HuH-7 (cell line): ENCODE measurements around the gene CPVL.

Experiments
- DNase-seq: peaks from one replicate; pipeline ENCODE4 v3.0.0; 2011; ENCODE audit warnings: low spot score

CPVL gene

GRCh38 chr7:29043576-29043975 lies 102.8 kb downstream of the CPVL start:
- no peak for DNase-seq

DNA sequence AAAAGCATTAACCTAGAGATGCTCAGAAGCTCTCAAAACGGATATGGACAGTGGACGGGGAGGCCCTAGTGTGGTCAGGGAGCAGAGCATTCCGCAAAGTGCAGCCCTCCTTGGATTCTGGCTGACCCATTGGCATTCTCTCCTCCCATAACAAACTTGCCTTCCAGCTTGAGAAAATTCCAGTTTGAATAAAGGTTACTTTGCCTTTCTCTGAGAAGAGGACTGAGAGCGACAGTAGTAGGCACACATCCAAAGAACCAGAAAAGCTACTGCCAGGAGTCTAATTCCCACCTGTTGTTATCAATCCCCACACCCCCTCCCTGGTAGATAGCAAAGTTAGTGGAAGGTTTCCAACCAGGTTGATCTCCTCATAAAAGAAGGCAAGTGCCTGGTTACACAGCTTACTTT lies 103.5 kb downstream of the CPVL start:
- no peak for DNase-seq

DNA sequence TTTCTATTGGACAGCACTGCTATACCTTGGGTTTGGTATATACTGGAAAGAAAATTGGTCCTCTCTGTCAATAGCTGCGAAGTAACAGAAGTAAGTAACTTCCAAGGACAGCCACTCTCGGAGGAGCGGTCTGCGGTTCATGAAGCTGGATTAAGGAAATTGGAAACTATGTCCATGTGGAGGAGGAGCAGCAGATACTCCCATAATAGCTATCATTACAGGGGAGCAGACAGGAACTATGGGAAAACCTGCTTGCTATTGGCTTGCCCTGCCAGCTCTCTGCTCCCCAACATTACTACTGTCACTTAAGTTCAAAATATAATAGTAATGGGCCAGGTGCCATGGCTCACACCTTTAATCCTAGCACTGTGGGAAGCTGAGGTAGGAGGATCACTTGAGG lies 104.3 kb downstream of the CPVL start:
- DNase-seq: no peak

DNA sequence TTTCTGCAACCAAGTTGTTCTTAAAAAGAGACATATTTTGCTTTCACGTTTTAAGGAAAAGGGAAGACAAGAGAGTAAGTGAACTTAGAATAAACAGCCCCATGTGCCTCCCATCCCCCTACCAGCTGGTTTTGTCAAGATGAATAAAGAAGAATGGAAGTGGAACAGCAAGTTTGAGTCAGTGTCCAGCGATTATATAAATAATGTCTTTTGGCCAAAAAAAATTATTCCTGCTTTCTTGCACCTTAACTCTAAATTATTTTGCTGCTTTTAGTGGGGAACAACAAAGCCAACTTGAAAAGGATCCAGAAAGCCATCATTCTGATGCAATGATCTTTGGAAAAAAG lies 105.8 kb downstream of the CPVL start:
- no peak for DNase-seq

- no peak for DNase-seq
Observed at GRCh38 chr7:29039821-29040578, 106.3 kb downstream of the CPVL start.

- no peak for DNase-seq
Observed at GRCh38 chr7:29038463-29038862, 107.9 kb downstream of the CPVL start.

GRCh38 chr7:29035044-29035740 lies 111.1 kb downstream of the CPVL start:
- DNase-seq: no peak

DNA sequence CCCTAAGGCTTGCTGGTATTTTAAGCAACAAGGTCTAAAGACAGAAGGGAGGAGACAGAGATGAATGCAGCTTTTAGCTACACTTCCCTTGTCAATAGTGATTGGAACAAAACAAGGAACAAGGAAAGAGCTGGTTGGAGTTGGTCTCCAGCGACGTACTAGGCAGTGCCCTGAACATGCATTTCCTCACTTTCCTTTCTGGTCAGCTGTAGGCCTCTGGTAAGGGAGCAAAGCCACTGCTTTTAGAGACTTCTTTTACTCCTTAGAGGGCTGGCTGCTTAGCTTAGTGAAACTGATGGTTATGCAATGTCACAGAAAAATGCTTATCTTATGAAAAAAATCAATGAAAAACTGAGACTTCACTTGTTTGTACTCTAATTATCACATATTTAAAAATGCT lies 112.8 kb downstream of the CPVL start:
- no peak for DNase-seq

DNA sequence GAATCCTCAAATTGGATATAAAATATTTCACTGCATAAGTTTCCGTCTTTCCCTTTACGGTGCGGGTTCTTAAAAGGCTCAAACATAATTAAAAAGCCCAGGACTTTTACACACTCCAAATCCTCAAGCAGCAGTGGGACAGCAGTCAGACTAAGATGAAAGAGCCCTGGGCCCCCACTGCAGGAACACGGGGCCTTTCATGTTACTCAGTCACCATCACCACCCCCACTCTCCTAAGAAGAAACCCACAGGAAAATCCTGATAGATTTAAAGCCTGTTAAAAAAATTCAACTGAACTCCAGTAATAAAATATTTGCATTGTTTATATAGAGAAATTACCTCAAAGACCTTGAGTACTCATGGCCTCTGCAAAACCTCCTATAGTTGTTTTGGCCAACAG lies 114.2 kb downstream of the CPVL start:
- no peak for DNase-seq

- no peak for DNase-seq
Observed at GRCh38 chr7:29030781-29031275, 115.5 kb downstream of the CPVL start.

- DNase-seq: no peak
Observed at GRCh38 chr7:29022291-29022988, 123.9 kb downstream of the CPVL start.

GRCh38 chr7:29019896-29020295 lies 126.4 kb downstream of the CPVL start:
- DNase-seq: no peak

DNA sequence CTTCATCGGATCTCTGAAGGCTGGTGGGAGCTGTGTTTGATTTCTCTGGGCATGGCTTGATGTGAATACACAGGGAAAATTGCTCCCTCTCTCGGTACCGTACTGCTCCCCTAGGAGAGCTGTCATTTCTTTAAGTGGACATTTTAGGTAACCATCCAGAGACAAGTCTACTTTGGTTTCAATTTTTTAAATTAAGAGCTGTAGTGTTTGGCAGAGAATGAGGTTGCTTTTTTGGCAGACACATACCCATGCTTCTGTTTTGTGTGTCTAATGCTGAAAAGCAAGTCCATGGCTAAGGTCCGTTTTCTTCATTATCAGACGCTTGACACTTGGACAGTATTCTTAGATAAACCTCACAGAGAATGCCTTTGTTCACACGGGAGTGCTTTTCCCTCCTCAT lies 127.0 kb downstream of the CPVL start:
- DNase-seq: no peak

GRCh38 chr7:29017713-29018112 lies 128.6 kb downstream of the CPVL start:
- DNase-seq: no peak

DNA sequence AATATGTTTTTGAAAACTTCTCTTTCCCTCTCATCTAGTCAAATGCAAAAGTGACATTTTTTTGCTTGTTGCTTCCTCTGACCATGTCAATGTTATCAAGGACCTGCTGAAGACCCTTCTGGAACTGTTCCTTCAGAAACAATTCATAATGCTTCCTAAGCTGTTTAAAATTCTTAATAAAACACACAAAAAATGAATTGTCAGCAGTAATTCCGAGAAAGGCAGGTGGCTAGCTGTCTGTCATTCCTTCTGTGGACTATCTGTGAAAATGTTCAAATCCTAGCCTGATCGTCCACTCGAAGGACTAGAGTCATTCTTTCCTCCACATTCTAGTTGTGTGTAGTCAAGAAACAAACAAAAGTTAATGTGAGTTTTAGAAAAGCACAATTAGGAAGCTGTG lies 131.6 kb downstream of the CPVL start:
- DNase-seq: no peak

- DNase-seq: no peak
Observed at GRCh38 chr7:29013931-29014330, 132.4 kb downstream of the CPVL start.

- DNase-seq: no peak
Observed at GRCh38 chr7:29013082-29013695, 133.1 kb downstream of the CPVL start.

DNA sequence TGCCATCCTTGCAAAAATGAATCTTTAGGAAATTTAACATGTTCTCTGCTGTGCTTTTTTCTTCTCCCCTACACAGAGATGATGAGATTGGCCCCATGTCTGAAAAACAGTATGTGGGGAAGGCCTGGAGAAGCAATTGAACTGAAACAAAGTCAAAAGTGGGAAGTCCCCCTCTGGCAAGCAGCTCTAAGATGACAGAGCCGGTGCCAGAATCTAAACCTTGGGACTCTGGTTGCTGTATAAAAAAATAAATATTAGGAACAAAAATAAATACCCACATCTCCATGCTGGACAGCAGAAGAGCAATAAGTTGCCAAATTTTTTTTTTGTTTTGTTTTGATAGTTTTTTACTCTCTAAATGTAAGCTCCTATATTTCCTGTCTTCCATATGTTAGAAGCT lies 136.4 kb downstream of the CPVL start:
- DNase-seq: no peak

DNA sequence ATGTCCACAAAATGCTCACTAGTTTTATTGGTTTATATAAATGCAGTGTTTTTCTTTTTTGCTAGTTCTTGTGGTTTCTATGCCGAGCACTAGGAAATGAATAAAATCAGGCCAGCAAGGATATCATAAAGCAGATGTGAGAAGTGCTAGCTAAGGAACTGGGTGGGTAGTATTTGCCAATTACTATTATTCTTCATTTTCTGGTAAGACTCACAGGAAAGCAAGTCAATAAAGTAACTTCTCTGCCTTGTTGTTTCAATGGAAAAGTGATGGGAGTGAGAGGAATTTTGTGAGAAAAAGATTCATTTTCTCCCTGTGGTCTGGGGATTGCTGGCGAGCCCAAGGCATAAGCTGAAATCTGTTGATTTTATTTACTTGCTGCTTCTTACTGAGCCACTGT lies 137.7 kb downstream of the CPVL start:
- no peak for DNase-seq

- no peak for DNase-seq
Observed at GRCh38 chr7:29007127-29007526, 139.2 kb downstream of the CPVL start.

- DNase-seq: no peak
Observed at GRCh38 chr7:29005829-29006228, 140.5 kb downstream of the CPVL start.

DNA sequence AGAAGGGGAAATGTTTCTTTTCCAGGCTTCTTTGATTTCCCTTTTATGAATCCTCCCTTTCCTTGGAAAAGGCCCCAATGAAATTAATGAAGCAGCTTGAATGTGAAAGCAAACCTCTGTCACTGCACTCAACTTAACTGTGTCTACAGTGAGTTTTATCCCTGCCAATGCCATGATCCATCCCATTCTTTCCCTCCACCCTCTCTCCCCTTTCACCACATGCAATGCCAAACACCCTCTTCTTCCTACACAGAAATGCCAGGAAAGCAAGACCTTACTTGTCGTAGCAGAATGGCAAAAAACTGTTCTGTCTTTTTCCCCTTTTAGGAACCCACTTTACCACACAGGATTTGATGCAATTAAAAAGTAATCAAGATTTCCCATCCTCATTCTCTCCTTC lies 140.9 kb downstream of the CPVL start:
- DNase-seq: no peak

GRCh38 chr7:29003703-29004102 lies 142.6 kb downstream of the CPVL start:
- no peak for DNase-seq
